Right forelimb (tissue), 1 donor: ENCODE measurements around the gene NRXN2.

ENCODE experiments used
- DNase-seq: peaks from one replicate; pipeline ENCODE4 v3.0.0-alpha.2; 2018

Gene NRXN2

GRCh38 chr11:64621283-64622019 is 101.5 kb downstream of the NRXN2 start:
- no peak for DNase-seq

GRCh38 chr11:64620381-64620971 is 102.5 kb downstream of the NRXN2 start:
- no peak for DNase-seq

- peak; percentile 77 for DNase-seq
Observed at GRCh38 chr11:64619811-64620380, 103.1 kb downstream of the NRXN2 start.

- no peak for DNase-seq
Observed at GRCh38 chr11:64619196-64619595, 103.8 kb downstream of the NRXN2 start.

GRCh38 chr11:64616817-64617216 is 106.2 kb downstream of the NRXN2 start:
- no peak for DNase-seq

- DNase-seq: no peak
Observed at GRCh38 chr11:64614917-64615316, 108.1 kb downstream of the NRXN2 start.

GRCh38 chr11:64613648-64614047 is 109.3 kb downstream of the NRXN2 start:
- DNase-seq: no peak

GRCh38 chr11:64611869-64612646 is 110.9 kb downstream of the NRXN2 start:
- DNase-seq: no peak

GRCh38 chr11:64611176-64611575 is 111.8 kb downstream of the NRXN2 start:
- DNase-seq: no peak

GRCh38 chr11:64610596-64610995 is 112.4 kb downstream of the NRXN2 start:
- DNase-seq: no peak

- DNase-seq: no peak
Observed at GRCh38 chr11:64609436-64610047, 113.5 kb downstream of the NRXN2 start.

GRCh38 chr11:64608636-64609035 is 114.4 kb downstream of the NRXN2 start:
- no peak for DNase-seq

- no peak for DNase-seq
Observed at GRCh38 chr11:64608046-64608445, 115.0 kb downstream of the NRXN2 start.

- no peak for DNase-seq
Observed at GRCh38 chr11:64607381-64607985, 115.5 kb downstream of the NRXN2 start.

GRCh38 chr11:64606796-64607380 is 116.1 kb downstream of the NRXN2 start:
- no peak for DNase-seq

- DNase-seq: no peak
Observed at GRCh38 chr11:64605656-64606585, 117.1 kb downstream of the NRXN2 start.

GRCh38 chr11:64605244-64605560 is 117.8 kb downstream of the NRXN2 start:
- no peak for DNase-seq

GRCh38 chr11:64604458-64605243 is 118.3 kb downstream of the NRXN2 start:
- DNase-seq: no peak

- no peak for DNase-seq
Observed at GRCh38 chr11:64603411-64604110, 119.4 kb downstream of the NRXN2 start.
